Stomach (tissue), 19 donors: ENCODE measurements around the gene RND1. TPM values are rescaled to one million over a fixed set of nuclear protein-coding genes. Genes with fewer than 3 reads are reported as not detected.
A peak's percentile ranks its signal among the peaks of the same experiment; 100 is the strongest.
"Not testable (repeated sequence)": the region's sequence is repeated elsewhere in the genome, so short reads cannot be mapped to it uniquely, and the experiment has no call there.

Source experiments
- DNase-seq, 2 donors: peaks; one replicate each; pipeline versions ENCODE4 v3.0.0 to v3.0.0-alpha.2; 2013 to 2019
- H3K27ac ChIP-seq, 5 donors: fragments of 200-600 bp in 4 of 5; sonication (generic) in 4 of 5; one replicate each; pipeline ENCODE4 v1.5.1; 2013 to 2019; ENCODE audit warnings: mild to moderate bottlenecking in 1 of 5, moderate library complexity in 1 of 5
- H3K27me3 ChIP-seq, 3 donors: fragments of 200-600 bp; sonication (generic); one replicate each; pipeline ENCODE4 v1.5.1; 2017 to 2019; ENCODE audit warnings: mixed run types in 1 of 3
- H3K36me3 ChIP-seq, 4 donors: fragments of 200-600 bp; sonication (generic); 1 replicate in 3 of 4; 2 replicates in 1 of 4; pipeline ENCODE4 v1.5.1; 2016 to 2019
- H3K4me1 ChIP-seq, 4 donors: fragments of 200-600 bp; sonication (generic); one replicate each; pipeline ENCODE4 v1.5.1; 2016 to 2019
- H3K4me3 ChIP-seq, 4 donors: fragments of 200-600 bp; sonication (generic) in 3 of 4; one replicate each; pipeline ENCODE4 v1.5.1; 2016 to 2019; ENCODE audit warnings: mild to moderate bottlenecking in 1 of 4
- H3K9me3 ChIP-seq, 4 donors: fragments of 200-600 bp; sonication (generic); one replicate each; pipeline ENCODE4 v1.5.1; 2016 to 2019
- EP300 ChIP-seq: sonication (generic); formaldehyde crosslinking; IDR thresholded peaks from one replicate; pipeline ENCODE4 v1.6.1; 2017; ENCODE audit warnings: antibody characterized with exemption
- POLR2A ChIP-seq, 4 donors: fragments of 450-650 bp; IDR thresholded peaks; one replicate each; pipeline ENCODE4 v1.6.1; 2016; ENCODE audit warnings: antibody characterized with exemption in 4 of 4, control low read depth in 2 of 4, mild to moderate bottlenecking in 1 of 4, moderate library complexity in 1 of 4
- POLR2AphosphoS5 ChIP-seq, 3 donors: sonication (generic); formaldehyde crosslinking; IDR thresholded peaks; one replicate each; pipeline ENCODE4 v1.6.1; 2016; ENCODE audit warnings: antibody characterized with exemption in 3 of 3
- WGBS, 5 donors: extraction: QIAGEN DNeasy Blood & Tissue Kit in 3 of 5; methylation state at CpG; one replicate each; pipeline versions ENCODE4 v1.1.5 to v1.1.7; 2013 to 2018; 5-methylcytosine and 5-hydroxymethylcytosine counted together
- intact Hi-C: fragments of 100-400 bp; cut with DNase I; formaldehyde crosslinking; loops from one replicate; pipeline ENCODE4 v1.15.1; 2023; ENCODE audit warnings: low total_unique reads
- long read RNA-seq, 10 donors: transcript quantifications; one replicate each; lab custom pipeline, GENCODE V29; 2026
- polyA plus RNA-seq, 3 donors: library from polyadenylated mRNA; stranded (reverse); fragments of 200-250 nt; gene quantifications; one replicate each; pipeline ENCODE4 v1.2.3, GENCODE V29; 2013
- total RNA-seq, 5 donors: library from RNA; depleted of rRNA; stranded (reverse); fragments of >200 nt; gene quantifications; one replicate each; pipeline versions ENCODE4 v1.1.0 to v1.2.3, GENCODE V29; 2014 to 2016
- TF ChIP-seq, protein P1 (sequence below), 7 experiments: fragments of 450-650 bp in 4 of 7; fragments of 200-600 bp in 3 of 7; sonication (generic) in 3 of 7; IDR thresholded peaks; one replicate each; pipeline ENCODE4 v1.5.1; 2016 to 2019; ENCODE audit warnings: antibody characterized with exemption in 7 of 7, control low read depth in 2 of 7, mild to moderate bottlenecking in 1 of 7
- donor health status: healthy with polysubstance abuse.
- donor health status: Bipolar disorder and iron deficiency.
- donor health status: healthy.

Gene RND1
- total RNA-seq (10 to 100 TPM in 1 of 5 donors, 1 to 10 TPM in 3, not detected in 1; 3.5 to 21.0 (median 5.0) TPM), polyA plus RNA-seq (10 to 100 TPM; 12.2 to 20.5 (median 20.5) TPM)
- long read RNA-seq, donor 1, partial matches to known transcripts = 0 of 3 reads
- long read RNA-seq, donor 1, other reads (novel, unspliced or antisense) = 0 of 3 reads
- long read RNA-seq, donor 2, partial matches to known transcripts = 0 of 1 reads
- long read RNA-seq, donor 2, other reads (novel, unspliced or antisense) = 0 of 1 reads
- long read RNA-seq, donor 3, partial matches to known transcripts = 0 of 2 reads
- long read RNA-seq, donor 3, other reads (novel, unspliced or antisense) = 0 of 2 reads
- long read RNA-seq, donor 4 = 0 reads
- long read RNA-seq, donor 5, partial matches to known transcripts = 0 of 2 reads
- long read RNA-seq, donor 5, other reads (novel, unspliced or antisense) = 0 of 2 reads
- long read RNA-seq, donor 6, partial matches to known transcripts = 0 of 1 reads
- long read RNA-seq, donor 6, other reads (novel, unspliced or antisense) = 0 of 1 reads
- long read RNA-seq, donor 7, partial matches to known transcripts = 0 of 1 reads
- long read RNA-seq, donor 7, other reads (novel, unspliced or antisense) = 0 of 1 reads
- long read RNA-seq, donor 8, partial matches to known transcripts = 0 of 1 reads
- long read RNA-seq, donor 8, other reads (novel, unspliced or antisense) = 0 of 1 reads
- long read RNA-seq, donor 9, partial matches to known transcripts = 0 of 2 reads
- long read RNA-seq, donor 9, other reads (novel, unspliced or antisense) = 0 of 2 reads
- long read RNA-seq, donor 10 = 0 reads

GRCh38 chr12:48865281-48866051 lies at the start of gene RND1:
RND1 (minus strand) TSS chr12:48865870; CDS start chr12:48865767, 103 bp downstream.
- 1 to 4% (median 1%) methylated on average over 19 to 32 of the region's 32 CpGs for WGBS, 5 donors
- Histone ChIP-seq H3K27me3 (peaks cover 0 to 32% (median 5%) of the 10 kb centered on the region in 3 donors), H3K27ac (peak within 1 kb of the TSS; percentile 76 to 84 (median 83)), H3K4me3 (peak within 1 kb of the TSS; percentile 68 to 91 (median 80)), H3K36me3 (peaks cover 0 to 19% (median 15%) of the 10 kb centered on the region in 4 donors), H3K9me3 (no peaks in the 10 kb centered on the region), H3K4me1 (peaks cover 9 to 45% (median 30%) of the 10 kb centered on the region in 4 donors)
- intact Hi-C loops = no loop called here
- peak; percentile 95 to 97 for DNase-seq
- TF ChIP-seq POLR2A (IDR thresholded peaks at IDR 0.05) = peak in 2 of 4 donors; percentile 97 to 98
- peak; percentile 90 to 100 (median 99) for TF ChIP-seq POLR2AphosphoS5 (IDR thresholded peaks at IDR 0.05)
- TF ChIP-seq EP300 = no peak
- TF ChIP-seq, protein P1, sequence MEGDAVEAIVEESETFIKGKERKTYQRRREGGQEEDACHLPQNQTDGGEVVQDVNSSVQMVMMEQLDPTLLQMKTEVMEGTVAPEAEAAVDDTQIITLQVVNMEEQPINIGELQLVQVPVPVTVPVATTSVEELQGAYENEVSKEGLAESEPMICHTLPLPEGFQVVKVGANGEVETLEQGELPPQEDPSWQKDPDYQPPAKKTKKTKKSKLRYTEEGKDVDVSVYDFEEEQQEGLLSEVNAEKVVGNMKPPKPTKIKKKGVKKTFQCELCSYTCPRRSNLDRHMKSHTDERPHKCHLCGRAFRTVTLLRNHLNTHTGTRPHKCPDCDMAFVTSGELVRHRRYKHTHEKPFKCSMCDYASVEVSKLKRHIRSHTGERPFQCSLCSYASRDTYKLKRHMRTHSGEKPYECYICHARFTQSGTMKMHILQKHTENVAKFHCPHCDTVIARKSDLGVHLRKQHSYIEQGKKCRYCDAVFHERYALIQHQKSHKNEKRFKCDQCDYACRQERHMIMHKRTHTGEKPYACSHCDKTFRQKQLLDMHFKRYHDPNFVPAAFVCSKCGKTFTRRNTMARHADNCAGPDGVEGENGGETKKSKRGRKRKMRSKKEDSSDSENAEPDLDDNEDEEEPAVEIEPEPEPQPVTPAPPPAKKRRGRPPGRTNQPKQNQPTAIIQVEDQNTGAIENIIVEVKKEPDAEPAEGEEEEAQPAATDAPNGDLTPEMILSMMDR (IDR thresholded peaks at IDR 0.05) = peak in 1 of 7 experiments; percentile 21

GRCh38 chr12:48910196-48910595 lies 44.5 kb upstream of the RND1 start:
- H3K4me3 ChIP-seq = no peak overlapping the region
- peaks cover 0 to 6% (median 2%) of the 10 kb centered on the region in 4 donors for H3K4me1 ChIP-seq
- H3K9me3 ChIP-seq = no peaks in the 10 kb centered on the region
- H3K36me3 ChIP-seq = no peaks in the 10 kb centered on the region
- H3K27ac ChIP-seq = no peak overlapping the region
- DNase-seq = no peak
- no peaks in the 10 kb centered on the region for H3K27me3 ChIP-seq
- intact Hi-C loops = no loop called here
- no peak for TF ChIP-seq POLR2A (IDR thresholded peaks at IDR 0.05)
- no peak for TF ChIP-seq POLR2AphosphoS5 (IDR thresholded peaks at IDR 0.05)
- no peak for TF ChIP-seq EP300
- TF ChIP-seq, protein P1 (IDR thresholded peaks at IDR 0.05) = no peak

GRCh38 chr12:48909698-48910097 lies 44.0 kb upstream of the RND1 start:
- H3K36me3 ChIP-seq, intact Hi-C loops, DNase-seq, H3K4me1 ChIP-seq, H3K27me3 ChIP-seq, H3K9me3 ChIP-seq, H3K27ac ChIP-seq, H3K4me3 ChIP-seq: not testable (repeated sequence)
- WGBS, 5 donors = 84 to 92% (median 85%) methylated on average over 10 to 11 of the region's 11 CpGs

- Histone ChIP-seq H3K4me3 (no peak overlapping the region), H3K27ac (no peak overlapping the region), H3K36me3 (no peaks in the 10 kb centered on the region), H3K4me1 (peaks cover 0 to 19% (median 12%) of the 10 kb centered on the region in 4 donors), H3K27me3 (no peaks in the 10 kb centered on the region), H3K9me3 (no peaks in the 10 kb centered on the region)
- 28 to 42% (median 35%) methylated on average over 3 of the region's 3 CpGs for WGBS, 5 donors
- peak in 1 of 2 donors; percentile 43 for DNase-seq
- intact Hi-C loops = no loop called here
- no peak for TF ChIP-seq EP300
- TF ChIP-seq, protein P1 (IDR thresholded peaks at IDR 0.05) = no peak
- no peak for TF ChIP-seq POLR2AphosphoS5 (IDR thresholded peaks at IDR 0.05)
- TF ChIP-seq POLR2A (IDR thresholded peaks at IDR 0.05) = no peak
These were observed 41.6 kb upstream of the RND1 start for GRCh38 chr12:48907245-48907644.
